SW 1271 (cell line): ENCODE measurements around the gene MEGF11.

Source experiments
- DNase-seq, 2 experiments: peaks; one replicate each; lab custom pipeline; 2025; lab: John Stamatoyannopoulos, UW

The MEGF11 gene

DNA sequence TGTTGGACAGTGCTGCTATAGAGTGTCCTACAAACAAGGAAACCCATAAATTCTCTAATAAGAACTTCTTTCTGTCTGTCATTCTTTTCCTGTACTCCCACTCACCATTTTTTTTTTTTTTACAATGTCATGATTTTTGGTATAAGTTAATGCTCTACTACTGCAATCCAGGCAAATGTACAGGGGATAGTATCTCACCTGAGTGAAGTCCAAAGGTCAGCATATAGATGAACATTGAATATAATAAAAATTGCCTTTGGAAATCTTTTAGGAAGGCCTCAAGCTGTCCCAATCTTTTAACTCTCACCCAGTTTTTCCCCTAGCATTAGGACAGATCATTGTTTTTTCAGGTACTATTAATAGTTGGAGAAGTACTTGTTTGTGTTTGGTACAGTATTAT lies 405.6 kb downstream of the MEGF11 start:
- DNase-seq: no peak

DNA sequence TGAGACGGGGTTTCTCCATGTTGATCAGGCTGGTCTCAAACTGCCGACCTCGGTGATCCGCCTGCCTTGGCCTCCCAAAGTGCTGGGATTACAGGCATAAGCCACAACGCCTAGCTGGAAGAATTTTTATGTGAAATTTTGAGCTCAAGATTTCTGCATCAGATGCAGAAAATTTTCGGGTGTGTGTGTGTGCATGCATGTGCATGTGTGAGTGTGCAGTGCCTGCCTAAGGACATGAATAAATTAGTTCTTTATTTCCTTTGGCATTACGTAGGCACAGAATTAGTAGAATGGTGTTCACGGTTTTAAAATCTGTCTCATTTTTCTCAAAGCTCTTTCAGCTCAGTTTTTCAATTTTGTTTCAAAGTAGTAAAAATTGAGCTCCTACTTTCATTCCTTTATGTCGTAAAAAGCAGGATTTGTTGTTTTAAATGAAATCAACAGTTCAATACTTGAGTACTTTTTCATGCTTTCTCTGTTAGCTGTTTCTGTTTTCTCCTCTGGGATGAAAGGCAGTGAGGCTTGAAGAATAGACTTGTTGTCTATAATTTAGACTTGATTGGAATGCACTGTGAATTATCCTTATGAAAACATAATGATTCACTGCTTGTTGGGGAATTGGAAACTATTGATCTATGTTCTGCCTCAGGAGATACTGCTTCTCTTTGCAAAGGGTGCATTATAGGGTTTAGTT lies 407.6 kb downstream of the MEGF11 start:
- DNase-seq: no peak
